K562 (cell line): ENCODE results near the gene ZNF668. TPM values are rescaled to one million over a fixed set of nuclear protein-coding genes. Genes with fewer than 3 reads are reported as not detected.

Experiments
- CTBP1 ChIP-seq: fragments of 450-650 bp; IDR thresholded peaks from 2 replicates; pipeline ENCODE4 v1.6.1; 2016; ENCODE audit warnings: borderline replicate concordance
- EHMT2 ChIP-seq: fragments of 450-650 bp; IDR thresholded peaks from 2 replicates; pipeline ENCODE4 v1.6.1; 2018; ENCODE audit warnings: antibody characterized with exemption
- ELK1 ChIP-seq: sonication (generic); formaldehyde crosslinking; IDR thresholded peaks from 2 replicates; pipeline ENCODE4 v1.8.1; 2022; ENCODE audit warnings: missing genetic modification reagents
- FOXK2 ChIP-seq, 2 experiments: fragments of 450-650 bp; IDR thresholded peaks in 1 of 2; conservative IDR thresholded peaks in 1 of 2; 2 replicates each; pipeline ENCODE4 v1.6.1; 2016; ENCODE audit warnings: low read depth in 2 of 2, mild to moderate bottlenecking in 1 of 2
- GATA2 ChIP-seq: sonication (generic); formaldehyde crosslinking; IDR thresholded peaks from 2 replicates; pipeline ENCODE4 v1.4.0; 2020; ENCODE audit warnings: mild to moderate bottlenecking, missing genetic modification reagents
- MCM2 ChIP-seq: fragments of 450-650 bp; IDR thresholded peaks from 2 replicates; pipeline ENCODE4 v1.6.1; 2017; ENCODE audit warnings: low read depth, mild to moderate bottlenecking
- NCOA1 ChIP-seq: fragments of 450-650 bp; IDR thresholded peaks from 2 replicates; pipeline ENCODE4 v1.6.1; 2016; ENCODE audit warnings: low read depth
- NCOA6 ChIP-seq: fragments of 450-650 bp; IDR thresholded peaks from 2 replicates; pipeline ENCODE4 v1.6.1; 2017; ENCODE audit warnings: mild to moderate bottlenecking
- NR2C1 ChIP-seq, 2 experiments: fragments of 450-650 bp; IDR thresholded peaks; 2 replicates each; pipeline ENCODE4 v1.6.1; 2017; ENCODE audit warnings: mild to moderate bottlenecking in 2 of 2, antibody characterized with exemption in 1 of 2, inconsistent platforms in 1 of 2, missing compliant biosample characterization in 1 of 2, missing genetic modification characterization in 1 of 2
- SRF ChIP-seq, 2 experiments: fragments of 250-450, 450-650 bp in 1 of 2; sonication (Bioruptor Pico) in 1 of 2; sonication (generic) in 1 of 2; formaldehyde crosslinking; IDR thresholded peaks; 2 replicates each; pipeline versions ENCODE4 v1.5.0 to v1.5.1; 2020 to 2022; ENCODE audit warnings: mild to moderate bottlenecking in 1 of 2, missing genetic modification reagents in 1 of 2
- ZBTB34 ChIP-seq: fragments of 250-450 bp; sonication (Bioruptor Pico); IDR thresholded peaks from 2 replicates; pipeline ENCODE4 v1.8.0; 2021; ENCODE audit warnings: mild to moderate bottlenecking, moderate library complexity
- ZBTB5 ChIP-seq: fragments of 450-650 bp; IDR thresholded peaks from 2 replicates; pipeline ENCODE4 v1.6.1; 2017; ENCODE audit warnings: antibody characterized with exemption
- ZFX ChIP-seq: sonication (generic); formaldehyde crosslinking; IDR thresholded peaks from 2 replicates; pipeline ENCODE4 v1.8.0; 2022; ENCODE audit warnings: mild to moderate bottlenecking, missing genetic modification reagents, moderate library complexity
- ZNF644 ChIP-seq: fragments of 200-800 bp; sonication (Bioruptor generic); IDR thresholded peaks from 2 replicates; pipeline ENCODE4 v1.6.1; 2016; ENCODE audit warnings: low read depth, missing genetic modification characterization, missing compliant biosample characterization
- ZNF764 ChIP-seq: fragments of 250-450 bp; sonication (Bioruptor Pico); IDR thresholded peaks from 2 replicates; pipeline ENCODE4 v1.4.0; 2020; ENCODE audit warnings: low read depth, mild to moderate bottlenecking, moderate library complexity
- polyA plus RNA-seq, 8 experiments: library from polyadenylated mRNA; depleted of rRNA in 4 of 8; stranded (reverse) in 5 of 8; unstranded in 3 of 8; fragments of >200 nt; fragmentation: Nextera tagmentation in 2 of 8; fragmentation: Illumina TruSeq in 1 of 8; extraction: Ambion mirVana in 2 of 8; extraction: Trizol in 1 of 8; gene quantifications; 2 replicates each; pipeline versions ENCODE4 v1.2.1 to v1.2.3, GENCODE V29; 2011 to 2014; ENCODE audit warnings: inconsistent platforms in 1 of 8, missing spikeins in 1 of 8
- total RNA-seq, 7 experiments: library from RNA; depleted of rRNA in 6 of 7; stranded (reverse); fragments of >200 nt in 6 of 7; fragmentation: Illumina TruSeq in 2 of 7; extraction: Trizol in 2 of 7; gene quantifications; 2 replicates each; pipeline versions ENCODE4 v1.2.1 to v1.2.3, GENCODE V29; 2011 to 2021; ENCODE audit warnings: low replicate concordance in 1 of 7

The ZNF668 gene
- total and polyA plus RNA-seq, 9 of the 15 experiments (the other 6 are each of a cell fraction or from before 2014, with no cell fraction given): 0.04 to 15.3 (median 3.8) TPM; not detected in 1

GRCh38 chr16:31033709-31034492 lies 40.1 kb downstream of the ZNF668 start (continued):
- TF ChIP-seq MCM2: no peak
- TF ChIP-seq ZBTB5: no peak
- no peak for TF ChIP-seq GATA2
- no peak for TF ChIP-seq ZBTB34 (CRISPR knock-in tag)
- TF ChIP-seq ZFX (CRISPR knock-in tag): no peak
- TF ChIP-seq NCOA1: no peak
- TF ChIP-seq ZNF644 (tag): no peak
- no peak for TF ChIP-seq EHMT2
- TF ChIP-seq NR2C1 (IDR thresholded peaks at IDR 0.05): no peak
- peak; percentile 51; the same call in 1 of the 2 replicates for TF ChIP-seq NR2C1 (tag; IDR thresholded peaks at IDR 0.05)
- TF ChIP-seq ZNF764 (CRISPR knock-in tag): no peak
- no peak; a peak in 1 of 4 replicates for TF ChIP-seq SRF (CRISPR knock-in tag; IDR thresholded peaks at IDR 0.05)
- TF ChIP-seq ELK1: no peak
- TF ChIP-seq NCOA6: no peak
- peak; percentile 19 to 53; a peak in 1 of 4 replicates for TF ChIP-seq FOXK2 (conservative IDR thresholded peaks at IDR 0.05 in 1 of 2, IDR thresholded peaks at IDR 0.05 in 1 of 2; ENCODE audit: low read depth in 2 of 2)
- TF ChIP-seq CTBP1: 0 out of 2 replicates have a peak, but pooled peaks have one; percentile 7
